Keratinocyte (primary cell): ENCODE data around the gene VDAC2.

ENCODE experiments used
- CTCF ChIP-seq, 3 experiments: IDR thresholded peaks in 1 of 3; conservative IDR thresholded peaks in 1 of 3; optimal IDR thresholded peaks in 1 of 3; 2 replicates in 2 of 3; 3 replicates in 1 of 3; pipeline versions ENCODE3 to v1.5.1; 2011; ENCODE audit warnings: low read length in 3 of 3, mild to moderate bottlenecking in 3 of 3, moderate library complexity in 2 of 3, control low read depth in 1 of 3, inconsistent platforms in 1 of 3; ENCODE audit not compliant: insufficient read depth in 2 of 3; ENCODE audit errors: extremely low read depth in 1 of 3
- EZH2 ChIP-seq: IDR thresholded peaks from one replicate; pipeline ENCODE4 v1.6.1; 2012; ENCODE audit warnings: inconsistent platforms, mild to moderate bottlenecking, low read length, moderate library complexity

DNA sequence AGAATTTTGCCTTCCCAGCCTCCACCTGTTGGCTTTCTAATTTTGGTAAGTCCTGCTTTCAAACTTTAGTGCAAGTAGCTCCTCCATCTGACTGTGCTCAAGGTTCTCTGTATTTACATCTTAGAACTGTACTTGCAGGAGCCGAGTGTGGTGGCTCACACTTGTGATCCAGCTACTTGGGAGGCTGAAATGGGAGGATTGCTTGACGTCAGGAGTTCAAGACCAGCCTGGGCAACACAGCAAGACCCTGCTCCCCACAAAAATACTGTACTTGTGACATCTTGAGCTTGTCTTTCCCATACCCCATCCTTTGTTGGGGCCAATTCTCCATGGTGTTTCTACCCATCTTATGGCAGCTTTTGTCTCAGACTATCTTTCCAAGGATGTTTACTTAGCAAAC is 4.7 kb upstream of the VDAC2 start:
- TF ChIP-seq CTCF (optimal IDR thresholded peaks at IDR 0.05 in 1 of 3, IDR thresholded peaks at IDR 0.05 in 1 of 3, conservative IDR thresholded peaks at IDR 0.05 in 1 of 3; ENCODE audit: extremely low read depth in 1 of 3, insufficient read depth in 2 of 3, low read length in 3 of 3) (no peak), EZH2 (no peak)
